Subcutaneous adipose tissue (tissue), 4 donors: Measurements from ENCODE around the gene SMAP1. TPM values are rescaled to one million over a fixed set of nuclear protein-coding genes. Genes with fewer than 3 reads are reported as not detected.

Source experiments
- total RNA-seq, 4 donors: library from RNA; depleted of rRNA; stranded (reverse); fragments of >200 nt; gene quantifications; one replicate each; pipeline ENCODE4 v1.1.0, GENCODE V29; 2016
- TF ChIP-seq, protein P1 (sequence below): fragments of 450-650 bp; IDR thresholded peaks from one replicate; pipeline ENCODE4 v1.5.1; 2016; ENCODE audit warnings: low read depth, mild to moderate bottlenecking, control low read depth, antibody characterized with exemption, moderate library complexity

Gene SMAP1
- total RNA-seq, 4 donors from 2014 or later = 28.8 to 38.8 (median 34.3) TPM

DNA sequence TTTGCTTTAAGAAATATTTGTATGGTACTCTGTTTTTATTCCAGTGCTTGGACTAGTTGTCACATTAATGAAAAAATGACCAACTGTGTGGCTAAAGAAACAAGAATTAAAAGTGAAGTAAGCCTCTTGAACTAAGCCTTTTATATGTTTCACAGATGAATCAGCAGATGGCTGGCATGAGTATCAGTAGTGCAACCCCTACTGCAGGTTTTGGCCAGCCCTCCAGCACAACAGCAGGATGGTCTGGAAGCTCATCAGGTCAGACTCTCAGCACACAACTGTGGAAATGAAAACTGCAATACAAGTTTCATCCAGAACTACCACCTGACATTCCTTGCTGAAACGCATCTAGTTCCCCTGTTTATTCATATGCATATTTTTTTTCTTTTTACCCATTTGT is 192.4 kb downstream of the SMAP1 start:
- TF ChIP-seq, protein P1, sequence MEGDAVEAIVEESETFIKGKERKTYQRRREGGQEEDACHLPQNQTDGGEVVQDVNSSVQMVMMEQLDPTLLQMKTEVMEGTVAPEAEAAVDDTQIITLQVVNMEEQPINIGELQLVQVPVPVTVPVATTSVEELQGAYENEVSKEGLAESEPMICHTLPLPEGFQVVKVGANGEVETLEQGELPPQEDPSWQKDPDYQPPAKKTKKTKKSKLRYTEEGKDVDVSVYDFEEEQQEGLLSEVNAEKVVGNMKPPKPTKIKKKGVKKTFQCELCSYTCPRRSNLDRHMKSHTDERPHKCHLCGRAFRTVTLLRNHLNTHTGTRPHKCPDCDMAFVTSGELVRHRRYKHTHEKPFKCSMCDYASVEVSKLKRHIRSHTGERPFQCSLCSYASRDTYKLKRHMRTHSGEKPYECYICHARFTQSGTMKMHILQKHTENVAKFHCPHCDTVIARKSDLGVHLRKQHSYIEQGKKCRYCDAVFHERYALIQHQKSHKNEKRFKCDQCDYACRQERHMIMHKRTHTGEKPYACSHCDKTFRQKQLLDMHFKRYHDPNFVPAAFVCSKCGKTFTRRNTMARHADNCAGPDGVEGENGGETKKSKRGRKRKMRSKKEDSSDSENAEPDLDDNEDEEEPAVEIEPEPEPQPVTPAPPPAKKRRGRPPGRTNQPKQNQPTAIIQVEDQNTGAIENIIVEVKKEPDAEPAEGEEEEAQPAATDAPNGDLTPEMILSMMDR = no peak

DNA sequence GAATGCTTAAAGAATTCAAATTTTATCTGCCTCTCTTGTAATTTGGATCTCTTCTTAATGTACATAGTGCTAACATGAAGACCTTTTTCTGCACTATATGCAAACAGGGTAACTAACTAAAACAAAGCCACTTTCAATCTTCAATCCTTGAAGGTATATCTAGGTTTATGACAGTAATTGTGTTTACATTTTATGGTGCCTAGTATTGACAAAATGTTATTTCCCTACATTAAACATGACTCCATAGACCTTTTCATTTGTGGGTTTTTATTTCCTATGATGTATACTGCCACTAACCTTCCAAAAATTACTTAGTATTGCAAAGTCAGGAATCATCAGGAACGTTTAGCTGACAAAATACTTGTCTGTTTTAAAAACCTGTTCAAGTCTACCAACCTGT is 193.2 kb downstream of the SMAP1 start:
- TF ChIP-seq, protein P1 = no peak

DNA sequence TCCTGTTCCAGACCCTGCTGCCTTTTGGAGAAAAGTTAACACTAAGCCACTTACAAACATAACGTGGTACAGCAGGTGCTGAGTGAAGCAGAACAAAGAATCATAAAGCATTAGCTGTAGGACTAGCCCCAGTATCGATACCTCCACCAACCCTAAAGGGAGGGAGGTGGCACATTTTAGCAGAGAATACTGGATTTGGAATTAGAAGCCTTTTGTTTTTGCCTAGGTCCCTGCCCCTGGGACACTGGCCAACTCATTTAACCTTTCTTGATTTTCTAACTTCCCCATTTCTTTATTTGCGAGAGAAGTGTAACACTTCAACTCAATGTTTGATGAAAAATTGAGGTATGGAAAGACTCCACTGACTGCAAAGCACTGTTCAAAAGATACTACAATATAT is 195.7 kb downstream of the SMAP1 start:
- TF ChIP-seq, protein P1 = no peak

DNA sequence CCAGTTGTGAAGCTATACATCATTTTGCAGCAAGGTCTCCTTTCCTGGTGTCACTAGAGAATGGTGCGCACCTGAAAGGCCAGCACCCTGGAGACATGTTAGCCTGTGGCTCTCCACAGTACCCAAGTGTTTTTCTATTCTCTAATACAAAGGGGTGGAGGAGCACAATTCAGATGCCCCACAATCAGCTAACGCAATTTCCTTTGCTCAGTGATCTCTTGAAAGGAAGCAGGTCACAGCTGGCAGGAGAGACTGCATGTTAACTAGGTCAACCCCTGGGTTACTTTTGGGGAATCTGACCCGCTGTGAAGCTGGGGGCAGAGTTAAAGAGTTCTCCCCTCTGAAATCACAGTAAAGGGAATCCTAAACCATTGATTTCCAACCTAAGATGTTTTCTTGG is 196.7 kb downstream of the SMAP1 start:
- TF ChIP-seq, protein P1 = no peak

DNA sequence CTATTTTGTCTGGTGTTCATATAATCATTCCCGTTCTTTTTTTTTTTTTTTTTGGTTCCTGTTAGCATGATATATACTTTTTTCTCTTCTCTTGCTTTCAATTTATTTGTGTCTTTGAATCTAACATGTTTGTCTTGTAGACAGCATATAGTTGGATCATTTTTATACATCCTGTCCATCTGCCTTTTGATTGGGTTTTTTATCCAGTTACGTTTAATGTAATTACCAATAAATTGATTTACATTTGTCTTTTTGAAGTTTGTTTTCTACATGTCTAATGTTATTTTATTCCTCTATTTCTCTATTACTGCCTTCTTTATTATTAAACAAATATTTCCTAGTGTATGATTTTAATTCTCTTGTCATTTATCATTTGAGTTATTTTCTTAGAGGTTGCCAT is 204.8 kb downstream of the SMAP1 start:
- TF ChIP-seq, protein P1 = no peak

DNA sequence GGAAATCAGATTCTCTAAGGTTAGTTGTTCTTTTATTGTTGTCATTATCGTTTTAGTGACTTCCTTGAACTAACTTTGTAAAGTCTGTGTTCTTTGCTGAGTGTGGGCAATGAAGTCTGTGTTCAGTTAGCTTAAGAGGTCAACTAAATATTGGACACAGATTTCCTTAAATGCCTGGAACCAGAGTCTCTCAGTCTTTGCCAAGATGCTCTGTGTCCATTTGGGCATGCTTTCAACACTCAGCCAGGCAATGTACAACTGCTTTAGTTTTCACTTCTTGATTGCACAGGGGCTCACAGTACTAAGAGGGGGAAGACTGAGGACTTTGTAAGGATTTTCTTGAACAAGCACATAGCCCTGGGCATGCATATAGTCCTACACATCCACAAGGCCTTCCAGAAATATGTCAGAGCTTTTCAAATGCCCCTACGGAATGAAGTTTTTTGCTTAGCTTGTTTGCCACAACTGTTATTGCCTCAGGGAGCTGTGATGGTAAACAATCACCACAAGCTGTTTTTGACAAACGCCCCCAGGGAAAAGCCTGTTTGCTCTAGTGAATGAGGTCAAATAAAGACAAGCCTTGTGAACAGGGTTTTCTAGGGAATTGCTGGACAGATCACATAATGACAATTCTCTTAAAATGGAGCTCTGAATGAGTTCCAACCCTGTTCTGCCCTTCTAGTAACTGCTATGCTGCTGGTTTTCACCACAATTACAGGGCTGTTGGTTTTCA is 206.7 kb downstream of the SMAP1 start:
- TF ChIP-seq, protein P1 = no peak

DNA sequence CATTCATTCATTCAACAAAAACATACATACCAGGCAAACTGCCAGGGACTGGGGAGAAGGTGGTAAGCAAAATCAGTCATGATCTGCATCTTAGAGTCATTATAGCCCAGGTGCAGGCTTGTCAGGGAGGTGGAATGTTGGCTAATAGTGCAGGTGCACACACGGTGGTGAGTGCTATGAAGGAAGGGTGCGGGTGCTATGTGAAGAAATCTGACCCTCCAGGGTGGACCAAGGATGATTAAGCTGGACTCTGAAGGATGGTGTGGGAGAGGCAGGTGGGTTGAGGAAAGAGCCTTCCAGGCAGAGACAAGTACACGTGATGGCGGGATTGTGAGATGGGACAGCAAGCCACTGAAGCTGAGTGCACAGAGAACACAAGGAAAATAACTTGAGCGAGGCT is 211.8 kb downstream of the SMAP1 start:
- TF ChIP-seq, protein P1 = no peak
